NCI-H1105 (cell line): ENCODE measurements around the gene UCHL3.

ENCODE experiments used
- DNase-seq: peaks from one replicate; lab custom pipeline; 2025; lab: John Stamatoyannopoulos, UW

Gene UCHL3

GRCh38 chr13:75628801-75629200, 79.2 kb downstream of the UCHL3 start:
- DNase-seq: no peak

- no peak for DNase-seq
Observed at GRCh38 chr13:75633285-75633684, 83.7 kb downstream of the UCHL3 start.

GRCh38 chr13:75635101-75635827, 85.7 kb downstream of the UCHL3 start:
- DNase-seq: no peak

- DNase-seq: no peak
Observed at GRCh38 chr13:75635828-75636435, 86.3 kb downstream of the UCHL3 start, which contains the start of gene LMO7. Gene LMO7 (plus strand): TSS chr13:75636330. CDS start chr13:75636658, 328 bp downstream.

GRCh38 chr13:75636436-75637180, 87.0 kb downstream of the UCHL3 start:
- DNase-seq: peak; percentile 21

- DNase-seq: no peak
Observed at GRCh38 chr13:75637181-75637750, 87.7 kb downstream of the UCHL3 start.

GRCh38 chr13:75639454-75639853, 89.9 kb downstream of the UCHL3 start:
- DNase-seq: no peak

GRCh38 chr13:75641026-75641425, 91.4 kb downstream of the UCHL3 start:
- DNase-seq: no peak

GRCh38 chr13:75643182-75643581, 93.6 kb downstream of the UCHL3 start:
- no peak for DNase-seq

GRCh38 chr13:75643693-75644092, 94.1 kb downstream of the UCHL3 start:
- no peak for DNase-seq

GRCh38 chr13:75645141-75645540, 95.5 kb downstream of the UCHL3 start:
- no peak for DNase-seq

GRCh38 chr13:75647126-75647784, 97.7 kb downstream of the UCHL3 start:
- no peak for DNase-seq

- no peak for DNase-seq
Observed at GRCh38 chr13:75648446-75648845, 98.9 kb downstream of the UCHL3 start.

- DNase-seq: no peak
Observed at GRCh38 chr13:75651013-75651412, 101.4 kb downstream of the UCHL3 start.

GRCh38 chr13:75652726-75653125, 103.1 kb downstream of the UCHL3 start:
- no peak for DNase-seq
